GM12874 (cell line): ENCODE data around the gene TNFSF11.

Source experiments
- TF ChIP-seq, protein P1 (sequence below): IDR thresholded peaks from 2 replicates; pipeline ENCODE4 v1.5.1; 2011; ENCODE audit warnings: low read depth, mild to moderate bottlenecking, control low read depth, low read length, moderate library complexity; ENCODE audit not compliant: insufficient read depth

Gene TNFSF11

DNA sequence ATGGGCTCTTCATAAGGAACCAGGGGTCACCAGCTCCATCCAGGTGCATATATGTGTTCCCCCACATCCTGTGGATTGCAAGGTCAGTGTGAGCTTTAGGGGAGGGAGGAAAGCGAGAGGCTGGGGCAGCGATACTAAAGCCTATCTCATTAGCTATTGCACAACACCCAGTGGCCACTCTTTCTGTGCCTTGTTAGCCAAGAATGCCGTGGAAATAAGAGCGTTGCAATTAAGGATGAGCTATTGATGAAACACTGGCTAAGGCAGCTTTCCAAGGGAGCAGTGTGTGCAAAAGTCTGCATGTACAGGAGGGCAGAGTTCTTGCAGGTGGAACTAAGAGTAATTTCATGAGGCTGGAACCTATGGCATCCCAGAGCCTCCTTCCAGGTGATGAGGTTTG, 17.6 kb downstream of the TNFSF11 start:
- TF ChIP-seq, protein P1, sequence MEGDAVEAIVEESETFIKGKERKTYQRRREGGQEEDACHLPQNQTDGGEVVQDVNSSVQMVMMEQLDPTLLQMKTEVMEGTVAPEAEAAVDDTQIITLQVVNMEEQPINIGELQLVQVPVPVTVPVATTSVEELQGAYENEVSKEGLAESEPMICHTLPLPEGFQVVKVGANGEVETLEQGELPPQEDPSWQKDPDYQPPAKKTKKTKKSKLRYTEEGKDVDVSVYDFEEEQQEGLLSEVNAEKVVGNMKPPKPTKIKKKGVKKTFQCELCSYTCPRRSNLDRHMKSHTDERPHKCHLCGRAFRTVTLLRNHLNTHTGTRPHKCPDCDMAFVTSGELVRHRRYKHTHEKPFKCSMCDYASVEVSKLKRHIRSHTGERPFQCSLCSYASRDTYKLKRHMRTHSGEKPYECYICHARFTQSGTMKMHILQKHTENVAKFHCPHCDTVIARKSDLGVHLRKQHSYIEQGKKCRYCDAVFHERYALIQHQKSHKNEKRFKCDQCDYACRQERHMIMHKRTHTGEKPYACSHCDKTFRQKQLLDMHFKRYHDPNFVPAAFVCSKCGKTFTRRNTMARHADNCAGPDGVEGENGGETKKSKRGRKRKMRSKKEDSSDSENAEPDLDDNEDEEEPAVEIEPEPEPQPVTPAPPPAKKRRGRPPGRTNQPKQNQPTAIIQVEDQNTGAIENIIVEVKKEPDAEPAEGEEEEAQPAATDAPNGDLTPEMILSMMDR, result no peak

- TF ChIP-seq, protein P1, result no peak
These were observed 19.3 kb downstream of the TNFSF11 start for GRCh38 chr13:42592915-42593900.

DNA sequence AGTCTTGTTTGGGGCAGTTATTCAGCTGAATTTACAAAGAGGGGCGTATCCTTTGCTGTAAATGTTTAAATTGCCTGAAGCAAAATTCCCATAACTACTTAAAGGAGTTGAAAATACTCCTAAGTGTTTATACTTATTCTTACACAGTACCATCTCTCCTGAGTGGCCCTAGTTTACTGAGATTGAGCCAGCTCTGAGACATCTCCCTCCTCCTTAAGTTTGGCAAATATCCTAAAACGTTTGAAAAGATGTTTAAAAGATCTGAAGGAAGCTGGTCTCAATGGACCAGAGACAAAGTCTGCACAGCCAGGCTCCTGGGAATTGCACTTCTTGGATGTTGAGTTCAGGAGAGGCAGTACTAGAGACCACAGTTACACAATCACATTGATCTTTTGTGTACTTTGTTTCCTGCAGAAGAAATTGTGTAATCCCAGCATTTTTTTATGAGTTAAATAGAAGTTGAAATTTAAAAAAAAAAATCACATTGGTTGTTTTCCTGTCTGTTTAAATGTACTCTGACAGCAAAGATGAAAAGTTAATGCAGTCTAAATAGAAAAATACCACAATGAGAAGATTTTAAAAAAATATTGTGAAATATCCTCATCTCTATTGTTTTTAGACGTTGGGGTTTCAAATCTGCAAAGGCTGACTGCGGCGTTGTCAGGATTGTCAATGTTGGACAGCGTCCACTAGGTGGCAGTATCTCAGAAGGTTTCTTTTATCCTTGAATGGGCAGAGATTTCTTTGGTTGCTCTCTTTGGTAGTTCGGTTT, 20.7 kb downstream of the TNFSF11 start:
- TF ChIP-seq, protein P1, result peak; percentile 59

GRCh38 chr13:42595253-42595571, 21.3 kb downstream of the TNFSF11 start:
- TF ChIP-seq, protein P1, result no peak

- TF ChIP-seq, protein P1, result no peak
These were observed 23.6 kb downstream of the TNFSF11 start for GRCh38 chr13:42597505-42597904.

GRCh38 chr13:42600943-42601342, 27.0 kb downstream of the TNFSF11 start:
- TF ChIP-seq, protein P1, result no peak

GRCh38 chr13:42602906-42603305, 29.0 kb downstream of the TNFSF11 start:
- TF ChIP-seq, protein P1, result no peak
